ENCODE results near the gene PTPRK. TPM values are rescaled to one million over a fixed set of nuclear protein-coding genes. Genes with fewer than 3 reads are reported as not detected.

PTPRK gene
- total RNA-seq, 1 experiment from 2014 or later = 24.4 TPM

GRCh38 chr6:128246472-128247260 is 273.7 kb downstream of the PTPRK start:
- DNase-seq (ENCODE audit: low spot score) = no peak

- no peak for DNase-seq (ENCODE audit: low spot score)
These were observed 275.5 kb downstream of the PTPRK start for GRCh38 chr6:128244751-128245405.

GRCh38 chr6:128242765-128243403 is 277.5 kb downstream of the PTPRK start:
- DNase-seq (ENCODE audit: low spot score) = no peak

- DNase-seq (ENCODE audit: low spot score) = no peak
These were observed 279.2 kb downstream of the PTPRK start for GRCh38 chr6:128241216-128241615.

- no peak for DNase-seq (ENCODE audit: low spot score)
These were observed 280.4 kb downstream of the PTPRK start for GRCh38 chr6:128240024-128240428.

- DNase-seq (ENCODE audit: low spot score) = no peak
These were observed 281.3 kb downstream of the PTPRK start for GRCh38 chr6:128239146-128239545.

GRCh38 chr6:128238225-128238624 is 282.2 kb downstream of the PTPRK start:
- DNase-seq (ENCODE audit: low spot score) = no peak

GRCh38 chr6:128235556-128235955 is 284.8 kb downstream of the PTPRK start:
- no peak for DNase-seq (ENCODE audit: low spot score)

- no peak for DNase-seq (ENCODE audit: low spot score)
These were observed 286.9 kb downstream of the PTPRK start for GRCh38 chr6:128233531-128233930.

- no peak for DNase-seq (ENCODE audit: low spot score)
These were observed 290.0 kb downstream of the PTPRK start for GRCh38 chr6:128230267-128230989.

- no peak for DNase-seq (ENCODE audit: low spot score)
These were observed 294.8 kb downstream of the PTPRK start for GRCh38 chr6:128225612-128226011.

- DNase-seq (ENCODE audit: low spot score) = no peak
These were observed 303.5 kb downstream of the PTPRK start for GRCh38 chr6:128216917-128217316.

GRCh38 chr6:128209771-128210170 is 310.6 kb downstream of the PTPRK start:
- DNase-seq (ENCODE audit: low spot score) = peak; percentile 45

GRCh38 chr6:128208851-128209580 is 311.4 kb downstream of the PTPRK start:
- DNase-seq (ENCODE audit: low spot score) = no peak

GRCh38 chr6:128208078-128208477 is 312.3 kb downstream of the PTPRK start:
- peak; percentile 4 for DNase-seq (ENCODE audit: low spot score)

GRCh38 chr6:128206610-128207426 is 313.6 kb downstream of the PTPRK start:
- DNase-seq (ENCODE audit: low spot score) = no peak

- no peak for DNase-seq (ENCODE audit: low spot score)
These were observed 315.8 kb downstream of the PTPRK start for GRCh38 chr6:128204616-128205015.

GRCh38 chr6:128202169-128202765 is 318.1 kb downstream of the PTPRK start:
- no peak for DNase-seq (ENCODE audit: low spot score)

GRCh38 chr6:128200789-128201188 is 319.6 kb downstream of the PTPRK start:
- no peak for DNase-seq (ENCODE audit: low spot score)

GRCh38 chr6:128199461-128199860 is 320.9 kb downstream of the PTPRK start:
- no peak for DNase-seq (ENCODE audit: low spot score)
